Endothelial cell of umbilical vein (primary cell): ENCODE data around the gene AP2A2. TPM values are rescaled to one million over a fixed set of nuclear protein-coding genes. Genes with fewer than 3 reads are reported as not detected.

ENCODE experiments used
- BruUV-seq: library from RNA; stranded (reverse); fragments of 400-500 nt; replicated peaks from 2 replicates; lab custom pipeline; 2021; lab: Mats Ljungman, UMichigan
- CTCF ChIA-PET: fragments of 300-600, 350-600 bp; sonication (Branson Sonifier 250); formaldehyde crosslinking; loops from one replicate; lab custom pipeline; 2021; ENCODE audit warnings: antibody characterized with exemption, inconsistent platforms; lab: Charles Lee
- POLR2A ChIA-PET: fragments of 300-600, 350-600 bp; sonication (Branson Sonifier 250); formaldehyde crosslinking; loops from one replicate; lab custom pipeline; 2021; ENCODE audit warnings: antibody characterized with exemption, inconsistent platforms; lab: Charles Lee
- DNase-seq: peaks from one replicate; pipeline ENCODE4 v3.0.0-alpha.2; 2011; ENCODE audit warnings: low read depth, low spot score
- FAIRE-seq: peaks from 2 replicates; lab custom pipeline; 2011; peaks lifted over from hg19 to GRCh38; lab: Jason Lieb, UNC
- H2AFZ ChIP-seq: 2 replicates; pipeline ENCODE4 v1.6.0; 2012; ENCODE audit warnings: low read depth, low read length, control low read depth, inconsistent platforms
- H3K27ac ChIP-seq: 2 replicates; pipeline ENCODE4 v1.5.1; 2011; ENCODE audit warnings: low read depth, mild to moderate bottlenecking, control low read depth, low read length, moderate library complexity; ENCODE audit not compliant: insufficient read depth
- H3K27me3 ChIP-seq, 2 experiments: 2 replicates each; pipeline versions ENCODE4 v1.6.0 to v1.6.1; 2011; ENCODE audit warnings: low read length in 2 of 2, mixed read lengths in 1 of 2; ENCODE audit not compliant: control insufficient read depth in 2 of 2, insufficient read depth in 2 of 2
- H3K36me3 ChIP-seq, 2 experiments: 2 replicates in 1 of 2; 3 replicates in 1 of 2; pipeline ENCODE4 v1.5.1; 2011; ENCODE audit warnings: low read length in 2 of 2, mild to moderate bottlenecking in 1 of 2, moderate library complexity in 1 of 2; ENCODE audit not compliant: control insufficient read depth in 2 of 2, insufficient read depth in 2 of 2; ENCODE audit errors: extremely low read depth in 1 of 2
- H3K4me1 ChIP-seq: 3 replicates; pipeline ENCODE4 v1.5.1; 2011; ENCODE audit warnings: mild to moderate bottlenecking, low read length; ENCODE audit not compliant: control insufficient read depth, insufficient read depth; ENCODE audit errors: extremely low read depth
- H3K4me2 ChIP-seq: 2 replicates; pipeline ENCODE4 v1.6.1; 2011; ENCODE audit warnings: low read length, control low read depth, mixed read lengths; ENCODE audit not compliant: insufficient read depth
- H3K4me3 ChIP-seq, 3 experiments: fragments of 200-600 bp in 1 of 3; sonication (generic), shearing (Covaris generic) in 1 of 3; replicated peaks in 1 of 3; 2 replicates each; pipeline ENCODE4 v1.5.1; 2011 to 2016; ENCODE audit warnings: control low read depth in 3 of 3, low read length in 3 of 3, mild to moderate bottlenecking in 2 of 3, inconsistent platforms in 1 of 3, low read depth in 1 of 3, moderate library complexity in 1 of 3; ENCODE audit not compliant: insufficient read depth in 1 of 3
- H3K79me2 ChIP-seq: 2 replicates; pipeline ENCODE4 v1.6.0; 2012; ENCODE audit warnings: low read length, inconsistent platforms; ENCODE audit not compliant: control insufficient read depth, insufficient read depth
- H3K9ac ChIP-seq: replicated peaks from 2 replicates; pipeline ENCODE3; 2011; ENCODE audit warnings: low read length, control low read depth; ENCODE audit not compliant: insufficient read depth; ENCODE audit errors: extremely low read depth
- H3K9me1 ChIP-seq: replicated peaks from 3 replicates; pipeline ENCODE4 v1.6.0; 2011; ENCODE audit warnings: mild to moderate bottlenecking, low read length; ENCODE audit not compliant: control insufficient read depth, insufficient read depth; ENCODE audit errors: extremely low read depth
- H3K9me3 ChIP-seq: replicated peaks from 2 replicates; pipeline ENCODE4 v1.5.1; 2012; ENCODE audit warnings: low read length, inconsistent platforms; ENCODE audit not compliant: control insufficient read depth, insufficient read depth
- H4K20me1 ChIP-seq: replicated peaks from 2 replicates; pipeline ENCODE3; 2011; ENCODE audit warnings: mild to moderate bottlenecking, low read length; ENCODE audit not compliant: control insufficient read depth, insufficient read depth; ENCODE audit errors: extremely low read depth
- CTCF ChIP-seq, 2 donors: IDR thresholded peaks; 1 replicate in 1 of 2; 2 replicates in 1 of 2; pipeline ENCODE4 v1.5.1; 2011; ENCODE audit warnings: low read length in 2 of 2, mild to moderate bottlenecking in 2 of 2, moderate library complexity in 2 of 2, control low read depth in 1 of 2, inconsistent platforms in 1 of 2, low read depth in 1 of 2; ENCODE audit not compliant: insufficient read depth in 1 of 2; ENCODE audit errors: extremely low read depth in 1 of 2
- EZH2 ChIP-seq: IDR thresholded peaks from 2 replicates; pipeline ENCODE4 v1.6.1; 2012; ENCODE audit warnings: borderline replicate concordance, low read depth, mild to moderate bottlenecking, moderate library complexity, low read length, inconsistent platforms; ENCODE audit not compliant: severe bottlenecking
- FOS ChIP-seq: IDR thresholded peaks from 2 replicates; pipeline ENCODE4 v1.6.1; 2011; ENCODE audit warnings: mild to moderate bottlenecking, low read length, moderate library complexity, borderline replicate concordance; ENCODE audit not compliant: insufficient read depth
- GATA2 ChIP-seq: IDR thresholded peaks from 2 replicates; pipeline ENCODE4 v1.7.0; 2011; ENCODE audit warnings: low read depth, mild to moderate bottlenecking, moderate library complexity, mixed read lengths, low read length; ENCODE audit not compliant: insufficient read length, insufficient read depth
- JUN ChIP-seq: IDR thresholded peaks from 2 replicates; pipeline ENCODE4 v1.6.1; 2011; ENCODE audit warnings: borderline replicate concordance, low read depth; ENCODE audit not compliant: insufficient read length, insufficient read depth
- MAX ChIP-seq: IDR thresholded peaks from 2 replicates; pipeline ENCODE4 v1.6.1; 2011; ENCODE audit not compliant: insufficient read depth, insufficient read length
- MYC ChIP-seq: IDR thresholded peaks from one replicate; pipeline ENCODE4 v1.6.1; 2011; ENCODE audit warnings: mild to moderate bottlenecking, low read depth, low read length
- POLR2A ChIP-seq: IDR thresholded peaks from 2 replicates; pipeline ENCODE4 v1.6.1; 2012; ENCODE audit warnings: low read depth, mild to moderate bottlenecking, control low read depth, low read length
- POLR2AphosphoS5 ChIP-seq: IDR thresholded peaks from 2 replicates; pipeline ENCODE4 v1.6.1; 2012; ENCODE audit warnings: low read depth, mild to moderate bottlenecking, control low read depth, low read length, moderate library complexity; ENCODE audit not compliant: insufficient read depth
- dilution Hi-C: fragments of 300-500 bp; cut with MboI; formaldehyde crosslinking; loops from one replicate; pipeline ENCODE4 v1.15.0; 2019; ENCODE audit warnings: low sequenced_read_pairs; ENCODE audit not compliant: extremely low pct_ligation_motif_present
- intact Hi-C: fragments of 100-400 bp; cut with micrococcal nuclease; formaldehyde crosslinking; loops from one replicate; pipeline ENCODE4 v1.10.0; 2022
- polyA plus RNA-seq, 4 experiments: library from polyadenylated mRNA; depleted of rRNA in 3 of 4; stranded (reverse) in 3 of 4; unstranded in 1 of 4; fragments of >200 nt; gene quantifications; 2 replicates each; pipeline versions ENCODE4 v1.2.1 to v1.2.3, GENCODE V29; 2011 to 2012; ENCODE audit warnings: missing spikeins in 1 of 4
- total RNA-seq: library from RNA; stranded (reverse); gene quantifications from 2 replicates; pipeline ENCODE4 v1.2.3, GENCODE V29; 2021

The AP2A2 gene
- total and polyA plus RNA-seq, 2 donors (not counting 3 experiments of a cell fraction or from before 2014, with no cell fraction given): 89.5 to 92.6 TPM

GRCh38 chr11:1030556-1030955 lies 104.9 kb downstream of the AP2A2 start:
- no peaks in the 10 kb centered on the region for H3K36me3 ChIP-seq
- dilution Hi-C loops: no loop called here
- POLR2A ChIA-PET: no interaction called here
- intact Hi-C loops: no loop called here
- no peaks in the 10 kb centered on the region for H4K20me1 ChIP-seq
- no peaks in the 10 kb centered on the region for H3K9me1 ChIP-seq
- no peak overlapping the region for H3K4me3 ChIP-seq
- H3K4me1 ChIP-seq: no peaks in the 10 kb centered on the region
- CTCF ChIA-PET: no interaction called here
- H3K27ac ChIP-seq: no peak overlapping the region
- no peak overlapping the region for H3K4me2 ChIP-seq
- H3K79me2 ChIP-seq: no peaks in the 10 kb centered on the region
- no TSS peak for BruUV-seq
- H2AFZ ChIP-seq: no peak overlapping the region
- no peak overlapping the region for H3K9ac ChIP-seq
- H3K9me3 ChIP-seq: no peaks in the 10 kb centered on the region
- no peaks in the 10 kb centered on the region for H3K27me3 ChIP-seq
- no peak for DNase-seq
- no peak for FAIRE-seq
- TF ChIP-seq POLR2A (no peak), EZH2 (no peak), CTCF (IDR thresholded peaks at IDR 0.05; ENCODE audit: extremely low read depth in 1 of 2, insufficient read depth in 1 of 2, low read depth in 1 of 2, low read length in 2 of 2) (no peak), JUN (no peak), POLR2AphosphoS5 (no peak)

GRCh38 chr11:1031121-1031899 lies 105.6 kb downstream of the AP2A2 start:
- BruUV-seq: no TSS peak

More at GRCh38 chr11:1031121-1031899, 105.6 kb downstream of the AP2A2 start:
- no peak overlapping the region for H3K27ac ChIP-seq
- CTCF ChIA-PET: no interaction called here
- no peaks in the 10 kb centered on the region for H3K79me2 ChIP-seq
- POLR2A ChIA-PET: no interaction called here
- H3K4me1 ChIP-seq: no peaks in the 10 kb centered on the region
- no peak overlapping the region for H3K9ac ChIP-seq
- no peaks in the 10 kb centered on the region for H3K9me1 ChIP-seq
- intact Hi-C loops (no loop called here), dilution Hi-C loops (no loop called here)
- no peak overlapping the region for H3K4me3 ChIP-seq
- TF ChIP-seq JUN (no peak), POLR2AphosphoS5 (no peak), FOS (no peak), EZH2 (no peak), POLR2A (no peak), GATA2 (no peak), MAX (no peak), CTCF (IDR thresholded peaks at IDR 0.05; ENCODE audit: extremely low read depth in 1 of 2, insufficient read depth in 1 of 2, low read depth in 1 of 2, low read length in 2 of 2) (no peak), MYC (no peak)
- H2AFZ ChIP-seq: no peak overlapping the region
- no peak overlapping the region for H3K4me2 ChIP-seq
- no peaks in the 10 kb centered on the region for H4K20me1 ChIP-seq
- no peak for DNase-seq
- H3K27me3 ChIP-seq: no peaks in the 10 kb centered on the region
- H3K36me3 ChIP-seq: no peaks in the 10 kb centered on the region
- no peak for FAIRE-seq
- H3K9me3 ChIP-seq: no peaks in the 10 kb centered on the region
